Liver (tissue), 3 donors: Measurements from ENCODE around the gene EPM2A.

Experiments
- RAD21 ChIP-seq, 2 donors: IDR thresholded peaks; 2 replicates each; pipeline ENCODE4 v1.6.1; 2016; ENCODE audit warnings: antibody characterized with exemption in 2 of 2, mild to moderate bottlenecking in 2 of 2
- TF ChIP-seq, protein P1 (sequence below): fragments of 150-350 bp; IDR thresholded peaks from 2 replicates; pipeline ENCODE4 v1.5.1; 2017; ENCODE audit warnings: improper control_type of control experiment, low read depth, low read length; ENCODE audit not compliant: missing input control
- donor health status: healthy.
- donor health status: healthy.

DNA sequence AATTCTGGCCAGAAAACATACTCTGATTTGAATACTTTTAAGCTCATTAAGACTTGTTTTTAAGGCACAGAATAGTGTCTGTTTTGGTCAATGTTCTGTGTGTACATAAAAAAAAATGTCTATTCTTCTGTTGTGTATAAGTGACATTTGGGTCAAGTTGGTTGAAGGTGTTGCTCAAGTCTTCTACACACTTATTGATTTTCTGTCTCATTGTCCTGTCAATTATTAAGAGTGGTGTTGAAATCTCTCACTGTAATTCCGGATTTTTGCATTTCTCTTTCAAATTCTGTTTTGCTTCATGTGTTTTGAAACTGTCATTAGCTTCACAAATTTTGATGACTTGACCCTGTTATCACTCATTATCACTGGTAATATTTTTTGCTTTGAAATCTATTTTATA, 37.5 kb upstream of the EPM2A start:
- no peak for TF ChIP-seq RAD21 (IDR thresholded peaks at IDR 0.05)
- TF ChIP-seq, protein P1, sequence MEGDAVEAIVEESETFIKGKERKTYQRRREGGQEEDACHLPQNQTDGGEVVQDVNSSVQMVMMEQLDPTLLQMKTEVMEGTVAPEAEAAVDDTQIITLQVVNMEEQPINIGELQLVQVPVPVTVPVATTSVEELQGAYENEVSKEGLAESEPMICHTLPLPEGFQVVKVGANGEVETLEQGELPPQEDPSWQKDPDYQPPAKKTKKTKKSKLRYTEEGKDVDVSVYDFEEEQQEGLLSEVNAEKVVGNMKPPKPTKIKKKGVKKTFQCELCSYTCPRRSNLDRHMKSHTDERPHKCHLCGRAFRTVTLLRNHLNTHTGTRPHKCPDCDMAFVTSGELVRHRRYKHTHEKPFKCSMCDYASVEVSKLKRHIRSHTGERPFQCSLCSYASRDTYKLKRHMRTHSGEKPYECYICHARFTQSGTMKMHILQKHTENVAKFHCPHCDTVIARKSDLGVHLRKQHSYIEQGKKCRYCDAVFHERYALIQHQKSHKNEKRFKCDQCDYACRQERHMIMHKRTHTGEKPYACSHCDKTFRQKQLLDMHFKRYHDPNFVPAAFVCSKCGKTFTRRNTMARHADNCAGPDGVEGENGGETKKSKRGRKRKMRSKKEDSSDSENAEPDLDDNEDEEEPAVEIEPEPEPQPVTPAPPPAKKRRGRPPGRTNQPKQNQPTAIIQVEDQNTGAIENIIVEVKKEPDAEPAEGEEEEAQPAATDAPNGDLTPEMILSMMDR = no peak
